Caco-2 (cell line): ENCODE data around the gene SRP9. TPM values are rescaled to one million over a fixed set of nuclear protein-coding genes. Genes with fewer than 3 reads are reported as not detected.
"Not testable (repeated sequence)": the region's sequence is repeated elsewhere in the genome, so short reads cannot be mapped to it uniquely, and the experiment has no call there.

Experiments used
- BruUV-seq: library from RNA; stranded (reverse); fragments of 400-500 nt; replicated peaks from 2 replicates; lab custom pipeline; 2021; lab: Mats Ljungman, UMichigan
- CTCF ChIA-PET: fragments of 300-600 bp; sonication (Branson Sonifier 250); formaldehyde crosslinking; loops from one replicate; lab custom pipeline; 2022; ENCODE audit warnings: antibody characterized with exemption; lab: Charles Lee
- POLR2A ChIA-PET: fragments of 300-600 bp; sonication (Branson Sonifier 250); formaldehyde crosslinking; loops from one replicate; lab custom pipeline; 2022; ENCODE audit warnings: antibody characterized with exemption; lab: Charles Lee
- DNase-seq, 2 experiments: peaks; one replicate each; pipeline versions ENCODE4 v3.0.0 to v3.0.0-alpha.2; 2020 to 2022
- H3K27me3 ChIP-seq: replicated peaks from 2 replicates; pipeline ENCODE4 v1.6.0; 2011; ENCODE audit warnings: low read length; ENCODE audit not compliant: control insufficient read depth, insufficient read depth
- H3K36me3 ChIP-seq: 2 replicates; pipeline ENCODE4 v1.5.1; 2011; ENCODE audit warnings: low read length; ENCODE audit not compliant: control insufficient read depth, insufficient read depth
- H3K4me1 ChIP-seq: fragments of 250-450 bp; sonication (Bioruptor Pico); 2 replicates; pipeline ENCODE4 v1.5.1; 2020; ENCODE audit warnings: mild to moderate bottlenecking
- H3K4me3 ChIP-seq: 2 replicates; pipeline ENCODE4 v1.5.1; 2011; ENCODE audit warnings: low read depth, mild to moderate bottlenecking, control low read depth, low read length
- H3K9me3 ChIP-seq: fragments of 250-450 bp; sonication (Bioruptor Pico); 2 replicates; pipeline ENCODE4 v1.5.1; 2020; ENCODE audit warnings: mild to moderate bottlenecking, moderate library complexity
- H3K27ac Mint-ChIP-seq: one replicate; pipeline ENCODE4 v1.8.0; 2022; ENCODE audit warnings: mixed read lengths; ENCODE audit not compliant: unreplicated experiment
- H3K27me3 Mint-ChIP-seq: one replicate; pipeline ENCODE4 v1.8.0; 2022; ENCODE audit warnings: mixed read lengths; ENCODE audit not compliant: insufficient read depth, unreplicated experiment
- H3K36me3 Mint-ChIP-seq: one replicate; pipeline ENCODE4 v1.8.0; 2022; ENCODE audit warnings: mild to moderate bottlenecking, mixed read lengths; ENCODE audit not compliant: insufficient read depth, unreplicated experiment
- H3K4me1 Mint-ChIP-seq: one replicate; pipeline ENCODE4 v1.8.0; 2022; ENCODE audit warnings: low read depth, mixed read lengths; ENCODE audit not compliant: unreplicated experiment
- H3K4me3 Mint-ChIP-seq: one replicate; pipeline ENCODE4 v1.8.0; 2022; ENCODE audit warnings: mild to moderate bottlenecking, moderate library complexity, mixed read lengths; ENCODE audit not compliant: unreplicated experiment
- H3K9me3 Mint-ChIP-seq: one replicate; pipeline ENCODE4 v1.8.0; 2022; ENCODE audit warnings: mixed read lengths; ENCODE audit not compliant: unreplicated experiment
- CTCF ChIP-seq, 2 experiments: fragments of 200-600 bp in 1 of 2; IDR thresholded peaks; 1 replicate in 1 of 2; 2 replicates in 1 of 2; pipeline versions ENCODE4 v1.5.1 to v1.8.0; 2011 to 2022; ENCODE audit warnings: antibody characterized with exemption in 1 of 2, control low read depth in 1 of 2, inconsistent platforms in 1 of 2, low read depth in 1 of 2, low read length in 1 of 2, mild to moderate bottlenecking in 1 of 2, moderate library complexity in 1 of 2; ENCODE audit not compliant: insufficient read depth in 1 of 2, severe bottlenecking in 1 of 2, unreplicated experiment in 1 of 2
- intact Hi-C: fragments of 100-400 bp; cut with micrococcal nuclease; formaldehyde crosslinking; loops from one replicate; pipeline ENCODE4 v1.10.0; 2022; ENCODE audit not compliant: unreplicated experiment
- total RNA-seq: library from RNA; stranded (reverse); gene quantifications from 2 replicates; pipeline ENCODE4 v1.2.3, GENCODE V29; 2022

Gene SRP9
- total RNA-seq, 1 experiment from 2014 or later: 261 TPM

GRCh38 chr1:225780630-225781029 is 3.0 kb downstream of the SRP9 start:
- POLR2A ChIA-PET: no interaction called here
- Mint-ChIP-seq H3K27ac (peak overlapping the region; percentile 68), H3K4me3 (peak overlapping the region; percentile 37), H3K36me3 (peaks cover 46% of the 10 kb centered on the region), H3K9me3 (no peaks in the 10 kb centered on the region), H3K27me3 (no peaks in the 10 kb centered on the region), H3K4me1 (peaks cover 6% of the 10 kb centered on the region)
- Histone ChIP-seq H3K36me3 (no peaks in the 10 kb centered on the region; the same call in 1 of the 2 replicates), H3K27me3 (no peaks in the 10 kb centered on the region), H3K4me1 (no peaks in the 10 kb centered on the region), H3K4me3 (no peak overlapping the region), H3K9me3 (no peaks in the 10 kb centered on the region)
- intact Hi-C loops: no loop called here
- no peak for DNase-seq
- no TSS peak for BruUV-seq
- TF ChIP-seq CTCF (IDR thresholded peaks at IDR 0.05; ENCODE audit: insufficient read depth in 1 of 2, low read depth in 1 of 2, low read length in 1 of 2, severe bottlenecking in 1 of 2, unreplicated experiment in 1 of 2): no peak
- CTCF ChIA-PET: no interaction called here

- H3K4me3 ChIP-seq, intact Hi-C loops, H3K27ac Mint-ChIP-seq, BruUV-seq, CTCF ChIA-PET, H3K4me1 ChIP-seq, H3K4me1 Mint-ChIP-seq, POLR2A ChIA-PET, H3K36me3 ChIP-seq, H3K27me3 Mint-ChIP-seq, H3K4me3 Mint-ChIP-seq, H3K9me3 ChIP-seq, DNase-seq, H3K27me3 ChIP-seq: not testable (repeated sequence)
- Mint-ChIP-seq H3K36me3 (peaks cover 85% of the 10 kb centered on the region), H3K9me3 (peaks cover 28% of the 10 kb centered on the region)
These were observed 11.5 kb downstream of the SRP9 start for GRCh38 chr1:225789142-225789541.

GRCh38 chr1:225794954-225795353 is 17.3 kb downstream of the SRP9 start:
- H3K36me3 ChIP-seq: peaks cover 5% of the 10 kb centered on the region
- ChIA-PET POLR2A (no interaction called here), CTCF (no interaction called here)
- intact Hi-C loops: no loop called here
- Mint-ChIP-seq H3K9me3 (peaks cover 22% of the 10 kb centered on the region), H3K4me1 (no peaks in the 10 kb centered on the region), H3K27ac (no peak overlapping the region), H3K36me3 (peaks cover 34% of the 10 kb centered on the region), H3K4me3 (no peak overlapping the region), H3K27me3 (no peaks in the 10 kb centered on the region)
- no peaks in the 10 kb centered on the region for H3K27me3 ChIP-seq
- no peak overlapping the region for H3K4me3 ChIP-seq
- no peak for DNase-seq
- BruUV-seq: no TSS peak
- no peak for TF ChIP-seq CTCF (IDR thresholded peaks at IDR 0.05; ENCODE audit: insufficient read depth in 1 of 2, low read depth in 1 of 2, low read length in 1 of 2, severe bottlenecking in 1 of 2, unreplicated experiment in 1 of 2)
- peaks cover 5% of the 10 kb centered on the region; the same call in 1 of the 2 replicates for H3K9me3 ChIP-seq
- no peaks in the 10 kb centered on the region for H3K4me1 ChIP-seq

GRCh38 chr1:225796097-225796496 is 18.5 kb downstream of the SRP9 start:
- H3K4me1 Mint-ChIP-seq, intact Hi-C loops, BruUV-seq, H3K27me3 ChIP-seq, CTCF ChIA-PET, H3K27ac Mint-ChIP-seq, H3K4me1 ChIP-seq, H3K36me3 ChIP-seq, H3K4me3 Mint-ChIP-seq, H3K4me3 ChIP-seq, H3K9me3 ChIP-seq, DNase-seq, H3K27me3 Mint-ChIP-seq: not testable (repeated sequence)
- H3K36me3 Mint-ChIP-seq: peaks cover 23% of the 10 kb centered on the region
- POLR2A ChIA-PET: interaction anchor here (0.6 kb wide), 1 partner anchor 38 kb away, joined by 3 read pairs; no protein-coding TSS in a partner anchor
- peaks cover 18% of the 10 kb centered on the region for H3K9me3 Mint-ChIP-seq

- DNase-seq, CTCF ChIA-PET, intact Hi-C loops, POLR2A ChIA-PET, H3K9me3 ChIP-seq, H3K4me3 ChIP-seq, H3K27me3 Mint-ChIP-seq, H3K27ac Mint-ChIP-seq, H3K36me3 Mint-ChIP-seq, H3K4me1 Mint-ChIP-seq, H3K9me3 Mint-ChIP-seq, H3K27me3 ChIP-seq, BruUV-seq, H3K4me3 Mint-ChIP-seq, H3K4me1 ChIP-seq, H3K36me3 ChIP-seq: not testable (repeated sequence)
These were observed 23.5 kb downstream of the SRP9 start for GRCh38 chr1:225801146-225801545.
